Prostate gland (tissue), 2 donors: Measurements from ENCODE around the gene MRPL9. TPM values are rescaled to one million over a fixed set of nuclear protein-coding genes. Genes with fewer than 3 reads are reported as not detected.

Source experiments
- DNase-seq: peaks from one replicate; pipeline ENCODE4 v3.0.0-alpha.2; 2019; ENCODE audit warnings: low spot score
- H3K27ac ChIP-seq, 2 donors: fragments of 200-600 bp; sonication (generic); 2 replicates each; pipeline ENCODE4 v1.5.1; 2017 to 2019
- H3K27me3 ChIP-seq: fragments of 200-600 bp; sonication (generic); replicated peaks from 2 replicates; pipeline ENCODE4 v1.5.1; 2019; ENCODE audit not compliant: insufficient read depth
- H3K36me3 ChIP-seq, 2 donors: fragments of 200-600 bp; sonication (generic); 1 replicate in 1 of 2; 2 replicates in 1 of 2; pipeline versions ENCODE4 v1.5.1 to v1.8.1; 2017 to 2019
- H3K4me1 ChIP-seq: fragments of 200-600 bp; sonication (generic); replicated peaks from 2 replicates; pipeline ENCODE4 v1.5.1; 2019
- H3K4me3 ChIP-seq, 2 donors: fragments of 200-600 bp; sonication (generic); 2 replicates each; pipeline ENCODE4 v1.5.1; 2017 to 2019
- H3K9me3 ChIP-seq: fragments of 200-600 bp; sonication (generic); 2 replicates; pipeline ENCODE4 v1.5.1; 2017
- POLR2A ChIP-seq: fragments of 450-650 bp; IDR thresholded peaks from one replicate; pipeline ENCODE4 v1.6.1; 2016; ENCODE audit warnings: antibody characterized with exemption, mild to moderate bottlenecking
- POLR2AphosphoS5 ChIP-seq: sonication (generic); formaldehyde crosslinking; IDR thresholded peaks from one replicate; pipeline ENCODE4 v1.6.1; 2017; ENCODE audit warnings: antibody characterized with exemption
- WGBS: methylation state at CpG from one replicate; pipeline ENCODE4 v1.1.5; 2018; 5-methylcytosine and 5-hydroxymethylcytosine counted together
- intact Hi-C: fragments of 100-400 bp; cut with DNase I; formaldehyde crosslinking; loops from one replicate; pipeline ENCODE4 v1.14.2; 2022
- total RNA-seq, 2 donors: library from RNA; depleted of rRNA; stranded (reverse); fragments of >200 nt; gene quantifications; one replicate each; pipeline ENCODE4 v1.1.0, GENCODE V29; 2016
- TF ChIP-seq, protein P1 (sequence below), 4 experiments: fragments of 200-600 bp in 2 of 4; fragments of 450-650 bp in 2 of 4; sonication (generic) in 2 of 4; IDR thresholded peaks; 1 replicate in 3 of 4; 2 replicates in 1 of 4; pipeline ENCODE4 v1.5.1; 2016 to 2019; ENCODE audit warnings: antibody characterized with exemption in 4 of 4, mild to moderate bottlenecking in 2 of 4, moderate library complexity in 2 of 4

MRPL9 gene
- total RNA-seq, 2 donors from 2014 or later: 47.9 to 80.1 TPM

- 64% methylated on average over 3 of the region's 3 CpGs for WGBS
- Histone ChIP-seq H3K4me1 (no peaks in the 10 kb centered on the region), H3K36me3 (no peaks in the 10 kb centered on the region), H3K9me3 (no peaks in the 10 kb centered on the region), H3K4me3 (no peak overlapping the region), H3K27ac (no peak overlapping the region), H3K27me3 (no peaks in the 10 kb centered on the region)
- DNase-seq: no peak
- intact Hi-C loops: loop anchor here (5.0 kb wide), 1 partner anchor 36 kb away; no protein-coding TSS in a partner anchor
- no peak for TF ChIP-seq POLR2A
- TF ChIP-seq, protein P1, sequence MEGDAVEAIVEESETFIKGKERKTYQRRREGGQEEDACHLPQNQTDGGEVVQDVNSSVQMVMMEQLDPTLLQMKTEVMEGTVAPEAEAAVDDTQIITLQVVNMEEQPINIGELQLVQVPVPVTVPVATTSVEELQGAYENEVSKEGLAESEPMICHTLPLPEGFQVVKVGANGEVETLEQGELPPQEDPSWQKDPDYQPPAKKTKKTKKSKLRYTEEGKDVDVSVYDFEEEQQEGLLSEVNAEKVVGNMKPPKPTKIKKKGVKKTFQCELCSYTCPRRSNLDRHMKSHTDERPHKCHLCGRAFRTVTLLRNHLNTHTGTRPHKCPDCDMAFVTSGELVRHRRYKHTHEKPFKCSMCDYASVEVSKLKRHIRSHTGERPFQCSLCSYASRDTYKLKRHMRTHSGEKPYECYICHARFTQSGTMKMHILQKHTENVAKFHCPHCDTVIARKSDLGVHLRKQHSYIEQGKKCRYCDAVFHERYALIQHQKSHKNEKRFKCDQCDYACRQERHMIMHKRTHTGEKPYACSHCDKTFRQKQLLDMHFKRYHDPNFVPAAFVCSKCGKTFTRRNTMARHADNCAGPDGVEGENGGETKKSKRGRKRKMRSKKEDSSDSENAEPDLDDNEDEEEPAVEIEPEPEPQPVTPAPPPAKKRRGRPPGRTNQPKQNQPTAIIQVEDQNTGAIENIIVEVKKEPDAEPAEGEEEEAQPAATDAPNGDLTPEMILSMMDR (IDR thresholded peaks at IDR 0.05): no peak
- no peak for TF ChIP-seq POLR2AphosphoS5
Observed at GRCh38 chr1:151733126-151733525, 30.2 kb downstream of the MRPL9 start.

DNA sequence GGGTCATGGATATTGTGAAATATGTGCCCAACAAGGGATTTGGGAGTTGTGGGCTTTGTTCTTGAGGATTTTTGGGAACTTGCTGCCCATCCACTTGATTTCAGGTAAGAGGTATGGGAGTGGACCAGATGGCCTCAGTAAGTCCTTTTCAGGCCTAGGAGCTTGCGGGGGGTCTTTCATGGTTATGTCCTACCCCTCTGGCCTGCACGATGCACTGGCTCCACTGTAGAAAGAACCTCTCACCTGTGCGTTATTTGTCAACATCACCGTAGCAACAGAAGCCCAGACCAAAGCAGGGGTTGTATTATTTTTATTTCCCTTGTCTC, 33.4 kb downstream of the MRPL9 start:
- H3K27me3 ChIP-seq: no peaks in the 10 kb centered on the region
- no peak overlapping the region for H3K27ac ChIP-seq
- WGBS: 79% methylated on average over 4 of the region's 4 CpGs

DNA sequence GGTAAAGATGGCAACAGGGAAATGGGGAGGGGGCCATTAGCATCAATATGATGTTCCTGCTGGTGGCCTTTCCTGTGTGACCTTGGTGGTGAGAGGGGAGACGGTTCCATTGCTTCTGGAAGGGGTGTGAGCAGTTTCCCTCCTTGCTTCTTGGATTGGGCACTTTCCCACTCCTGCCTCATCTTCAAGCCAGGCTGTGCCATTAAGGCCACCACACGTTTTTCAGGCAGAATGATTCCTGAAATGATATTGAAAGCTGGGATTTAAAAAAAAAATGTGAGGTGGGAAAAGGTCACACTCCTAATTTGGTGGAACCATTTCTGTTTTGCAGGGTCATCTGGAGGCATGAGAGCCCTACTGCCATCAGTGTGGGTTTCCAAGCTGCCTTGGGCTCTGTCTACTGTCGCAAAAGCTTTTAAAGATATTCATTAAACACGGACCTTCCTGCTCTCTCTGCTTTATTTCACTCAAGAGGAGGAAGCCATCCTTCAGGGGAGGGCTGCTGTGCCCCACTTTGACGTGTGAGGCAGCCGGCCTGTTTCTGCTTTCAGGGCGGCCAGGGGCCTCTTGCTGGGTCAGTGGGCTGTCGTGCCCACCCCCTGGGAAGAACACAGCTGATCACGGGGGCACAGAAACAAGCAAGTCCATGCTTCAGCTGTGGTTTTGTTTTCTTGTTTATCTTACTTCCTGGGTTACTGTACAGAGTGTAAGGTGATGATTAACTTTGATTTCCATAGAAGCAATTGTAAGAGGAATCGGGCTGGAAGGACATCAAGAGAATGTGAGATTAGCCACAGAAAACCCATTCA, 33.9 kb downstream of the MRPL9 start:
- DNase-seq: no peak
- 69% methylated on average over 10 of the region's 10 CpGs for WGBS
- H3K9me3 ChIP-seq: no peaks in the 10 kb centered on the region
- no peaks in the 10 kb centered on the region for H3K27me3 ChIP-seq
- H3K36me3 ChIP-seq: no peaks in the 10 kb centered on the region
- TF ChIP-seq, protein P1 (IDR thresholded peaks at IDR 0.05): no peak
- no peak for TF ChIP-seq POLR2AphosphoS5
- no peak for TF ChIP-seq POLR2A
- H3K27ac ChIP-seq: no peak overlapping the region
- intact Hi-C loops: loop anchor here (5.0 kb wide), 1 partner anchor 282 kb away; no protein-coding TSS in a partner anchor
- H3K4me1 ChIP-seq: no peaks in the 10 kb centered on the region
- no peak overlapping the region for H3K4me3 ChIP-seq

More for the DNA sequence above, 33.4 kb downstream of the MRPL9 start:
- Histone ChIP-seq H3K4me3 (no peak overlapping the region), H3K9me3 (no peaks in the 10 kb centered on the region), H3K4me1 (no peaks in the 10 kb centered on the region), H3K36me3 (no peaks in the 10 kb centered on the region)
- no peak for DNase-seq
- TF ChIP-seq, protein P1 (IDR thresholded peaks at IDR 0.05): no peak
- TF ChIP-seq POLR2AphosphoS5: no peak
- no peak for TF ChIP-seq POLR2A
- intact Hi-C loops: loop anchor here (5.0 kb wide), 2 partner anchors 33 to 283 kb away; no protein-coding TSS in a partner anchor

- no peak for TF ChIP-seq POLR2A
- no peak for TF ChIP-seq POLR2AphosphoS5
- TF ChIP-seq, protein P1 (IDR thresholded peaks at IDR 0.05): no peak
- no peaks in the 10 kb centered on the region for H3K27me3 ChIP-seq
- intact Hi-C loops: loop anchor here (5.0 kb wide), 1 partner anchor 281 kb away; no protein-coding TSS in a partner anchor
- no peak overlapping the region for H3K27ac ChIP-seq
- DNase-seq: no peak
- H3K9me3 ChIP-seq: no peaks in the 10 kb centered on the region
- WGBS: 34% methylated on average over 19 of the region's 19 CpGs
- no peaks in the 10 kb centered on the region for H3K36me3 ChIP-seq
- H3K4me3 ChIP-seq: no peak overlapping the region
- no peaks in the 10 kb centered on the region for H3K4me1 ChIP-seq
Observed at GRCh38 chr1:151728151-151729054, 34.9 kb downstream of the MRPL9 start.
